K562 (cell line): ENCODE data around the gene ZMYND19.

Source experiments
- CHD2 ChIP-seq: IDR thresholded peaks from 2 replicates; pipeline ENCODE4 v1.6.1; 2011; ENCODE audit warnings: low read depth, low read length
- ESRRB ChIP-seq: fragments of 250-450 bp; sonication (Bioruptor Pico); IDR thresholded peaks from 2 replicates; pipeline ENCODE4 v1.5.0; 2020; ENCODE audit warnings: mild to moderate bottlenecking, moderate library complexity, borderline replicate concordance
- ETV5 ChIP-seq: sonication (generic); formaldehyde crosslinking; IDR thresholded peaks from 2 replicates; pipeline ENCODE4 v1.4.0; 2020; ENCODE audit warnings: low read depth, mild to moderate bottlenecking, missing genetic modification reagents
- EZH2 ChIP-seq: IDR thresholded peaks from 2 replicates; pipeline ENCODE4 v1.6.1; 2012; ENCODE audit warnings: low read depth, mild to moderate bottlenecking, inconsistent platforms, low read length, borderline replicate concordance
- FOXK2 ChIP-seq, 2 experiments: fragments of 450-650 bp; IDR thresholded peaks in 1 of 2; conservative IDR thresholded peaks in 1 of 2; 2 replicates each; pipeline ENCODE4 v1.6.1; 2016; ENCODE audit warnings: low read depth in 2 of 2, mild to moderate bottlenecking in 1 of 2
- GABPA ChIP-seq: fragments of 200-800 bp; sonication (Bioruptor generic); conservative IDR thresholded peaks from 2 replicates; pipeline ENCODE4 v1.6.1; 2016; ENCODE audit warnings: low read depth, missing genetic modification characterization, missing compliant biosample characterization
- IFI16 ChIP-seq: fragments of 250-450 bp; sonication (Bioruptor Pico); IDR thresholded peaks from 2 replicates; pipeline ENCODE4 v2.1.2; 2022; ENCODE audit warnings: mild to moderate bottlenecking, inconsistent platforms
- L3MBTL2 ChIP-seq: fragments of 450-650 bp; IDR thresholded peaks from 2 replicates; pipeline ENCODE4 v1.6.1; 2016; ENCODE audit warnings: mild to moderate bottlenecking, moderate library complexity
- MCM7 ChIP-seq, 2 experiments: fragments of 450-650 bp; IDR thresholded peaks; 2 replicates each; pipeline ENCODE4 v1.6.1; 2016 to 2018
- PATZ1 ChIP-seq: fragments of 250-450 bp; sonication (Bioruptor Pico); IDR thresholded peaks from 2 replicates; pipeline ENCODE4 v1.5.0; 2020; ENCODE audit warnings: mild to moderate bottlenecking, borderline replicate concordance
- POLR2AphosphoS2 ChIP-seq: IDR thresholded peaks from 2 replicates; pipeline ENCODE4 v1.6.1; 2012; ENCODE audit warnings: low read length, improper control_type of control experiment
- TAF15 ChIP-seq: fragments of 200-400 bp; formaldehyde crosslinking; IDR thresholded peaks from 2 replicates; pipeline ENCODE4 v1.6.1; 2017; ENCODE audit warnings: mild to moderate bottlenecking, low read depth, low read length, moderate library complexity
- YY1 ChIP-seq, 3 experiments: IDR thresholded peaks; 2 replicates each; pipeline ENCODE4 v1.6.1; 2011; ENCODE audit warnings: low read length in 2 of 3, mild to moderate bottlenecking in 2 of 3, moderate library complexity in 2 of 3, borderline replicate concordance in 1 of 3, control low read depth in 1 of 3, low read depth in 1 of 3; ENCODE audit not compliant: insufficient read depth in 3 of 3, insufficient replicate concordance in 2 of 3, control insufficient read depth in 1 of 3, insufficient read length in 1 of 3; ENCODE audit errors: extremely low read depth in 1 of 3
- TF ChIP-seq, protein P1 (sequence below), 3 experiments: IDR thresholded peaks in 2 of 3; conservative IDR thresholded peaks in 1 of 3; 2 replicates each; pipeline ENCODE4 v1.5.1; 2011 to 2012; ENCODE audit warnings: low read length in 3 of 3, mild to moderate bottlenecking in 3 of 3, control low read depth in 2 of 3, improper control_type of control experiment in 1 of 3, inconsistent platforms in 1 of 3, low read depth in 1 of 3, mixed read lengths in 1 of 3, moderate library complexity in 1 of 3; ENCODE audit not compliant: insufficient read depth in 2 of 3

DNA sequence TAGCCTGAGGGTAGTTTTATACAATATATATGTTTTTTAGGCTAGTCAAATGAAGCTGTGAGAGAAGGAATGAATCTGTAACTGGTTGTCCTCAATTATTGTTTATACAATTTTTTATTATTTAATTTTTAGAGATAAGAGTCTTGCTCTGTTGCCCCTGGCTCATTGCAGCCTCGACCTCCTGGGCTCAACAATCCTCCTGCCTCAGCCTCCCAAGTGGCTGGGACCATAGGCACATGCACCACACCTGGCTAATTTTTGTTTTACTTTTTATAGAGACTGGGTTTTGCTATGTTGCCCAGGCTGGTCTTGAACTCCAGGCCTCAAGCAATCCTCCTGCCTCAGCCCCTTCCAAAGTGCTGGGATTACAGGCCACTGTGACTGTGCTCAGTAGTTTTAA, 36.0 kb downstream of the ZMYND19 start:
- TF ChIP-seq ESRRB (CRISPR knock-in tag): no peak
- TF ChIP-seq CHD2: no peak
- no peak for TF ChIP-seq MCM7 (IDR thresholded peaks at IDR 0.05)
- no peak for TF ChIP-seq FOXK2 (conservative IDR thresholded peaks at IDR 0.05 in 1 of 2, IDR thresholded peaks at IDR 0.05 in 1 of 2; ENCODE audit: low read depth in 2 of 2)
- TF ChIP-seq POLR2AphosphoS2: no peak
- TF ChIP-seq, protein P1, sequence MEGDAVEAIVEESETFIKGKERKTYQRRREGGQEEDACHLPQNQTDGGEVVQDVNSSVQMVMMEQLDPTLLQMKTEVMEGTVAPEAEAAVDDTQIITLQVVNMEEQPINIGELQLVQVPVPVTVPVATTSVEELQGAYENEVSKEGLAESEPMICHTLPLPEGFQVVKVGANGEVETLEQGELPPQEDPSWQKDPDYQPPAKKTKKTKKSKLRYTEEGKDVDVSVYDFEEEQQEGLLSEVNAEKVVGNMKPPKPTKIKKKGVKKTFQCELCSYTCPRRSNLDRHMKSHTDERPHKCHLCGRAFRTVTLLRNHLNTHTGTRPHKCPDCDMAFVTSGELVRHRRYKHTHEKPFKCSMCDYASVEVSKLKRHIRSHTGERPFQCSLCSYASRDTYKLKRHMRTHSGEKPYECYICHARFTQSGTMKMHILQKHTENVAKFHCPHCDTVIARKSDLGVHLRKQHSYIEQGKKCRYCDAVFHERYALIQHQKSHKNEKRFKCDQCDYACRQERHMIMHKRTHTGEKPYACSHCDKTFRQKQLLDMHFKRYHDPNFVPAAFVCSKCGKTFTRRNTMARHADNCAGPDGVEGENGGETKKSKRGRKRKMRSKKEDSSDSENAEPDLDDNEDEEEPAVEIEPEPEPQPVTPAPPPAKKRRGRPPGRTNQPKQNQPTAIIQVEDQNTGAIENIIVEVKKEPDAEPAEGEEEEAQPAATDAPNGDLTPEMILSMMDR (IDR thresholded peaks at IDR 0.05 in 2 of 3, conservative IDR thresholded peaks at IDR 0.05 in 1 of 3; ENCODE audit: insufficient read depth in 2 of 3, low read depth in 1 of 3, low read length in 3 of 3): no peak
- no peak for TF ChIP-seq EZH2
- TF ChIP-seq TAF15: no peak
- TF ChIP-seq L3MBTL2: no peak
- TF ChIP-seq YY1 (IDR thresholded peaks at IDR 0.05; ENCODE audit: borderline replicate concordance in 1 of 3, control insufficient read depth in 1 of 3, extremely low read depth in 1 of 3, insufficient read depth in 3 of 3, insufficient read length in 1 of 3, insufficient replicate concordance in 2 of 3, low read depth in 1 of 3, low read length in 2 of 3): no peak
- TF ChIP-seq GABPA (tag): no peak
- TF ChIP-seq PATZ1 (CRISPR knock-in tag): no peak
- no peak for TF ChIP-seq ETV5 (CRISPR knock-in tag)
- TF ChIP-seq IFI16 (CRISPR knock-in tag): no peak
